VCaP (cell line): ENCODE data around the gene CATSPER1.

Source experiments
- H3K27ac ChIP-seq: fragments of 450-650 bp; 2 replicates; pipeline ENCODE4 v1.5.1; 2017
- CTCF ChIP-seq: fragments of 450-650 bp; conservative IDR thresholded peaks from 2 replicates; pipeline ENCODE4 v1.5.1; 2017; ENCODE audit warnings: mild to moderate bottlenecking, moderate library complexity

Gene CATSPER1

GRCh38 chr11:65988791-65989592 lies 37.3 kb downstream of the CATSPER1 start:
- TF ChIP-seq CTCF: peak; percentile 100
- H3K27ac ChIP-seq: peak overlapping the region; percentile 55

DNA sequence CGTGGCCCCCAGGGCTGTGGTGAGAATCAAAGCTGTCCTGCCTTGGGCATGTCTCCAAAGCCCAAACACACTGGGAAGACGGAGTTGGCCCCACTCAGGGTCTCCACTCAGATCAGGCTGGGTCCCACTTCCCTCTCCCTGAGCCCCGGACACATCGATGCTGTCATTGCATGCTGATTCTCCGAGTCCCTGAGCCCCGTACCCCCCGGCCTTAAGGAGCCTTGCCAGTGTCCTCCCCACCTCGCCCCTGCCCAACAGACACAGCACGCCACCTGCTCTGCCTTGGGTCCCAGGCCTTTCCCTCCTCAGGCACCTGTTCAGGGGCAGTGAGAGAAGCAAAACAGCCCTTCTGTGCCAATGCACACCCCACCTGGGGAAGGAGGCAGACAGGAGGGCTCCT lies 38.9 kb downstream of the CATSPER1 start:
- TF ChIP-seq CTCF: no peak
- H3K27ac ChIP-seq: no peak overlapping the region

DNA sequence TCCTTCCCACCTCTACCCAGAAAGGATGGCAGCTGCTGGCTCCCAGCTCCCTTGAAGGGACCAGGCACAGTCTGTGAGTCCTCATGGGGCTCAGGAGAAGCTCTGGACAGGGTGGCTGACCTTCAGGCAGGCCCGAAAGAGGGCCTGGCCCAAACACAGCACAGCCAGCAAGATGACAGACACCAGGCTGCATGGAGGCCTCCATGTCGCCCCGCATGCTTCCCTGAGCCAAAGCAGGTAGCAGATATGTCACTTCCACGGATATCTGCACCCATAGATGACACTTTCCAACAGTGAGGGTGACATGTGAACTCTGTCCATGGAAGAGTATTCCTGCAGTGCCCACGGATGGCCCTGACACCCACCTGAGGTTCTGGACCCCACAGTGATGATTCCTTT lies 42.7 kb downstream of the CATSPER1 start:
- TF ChIP-seq CTCF: no peak
- H3K27ac ChIP-seq: no peak overlapping the region

DNA sequence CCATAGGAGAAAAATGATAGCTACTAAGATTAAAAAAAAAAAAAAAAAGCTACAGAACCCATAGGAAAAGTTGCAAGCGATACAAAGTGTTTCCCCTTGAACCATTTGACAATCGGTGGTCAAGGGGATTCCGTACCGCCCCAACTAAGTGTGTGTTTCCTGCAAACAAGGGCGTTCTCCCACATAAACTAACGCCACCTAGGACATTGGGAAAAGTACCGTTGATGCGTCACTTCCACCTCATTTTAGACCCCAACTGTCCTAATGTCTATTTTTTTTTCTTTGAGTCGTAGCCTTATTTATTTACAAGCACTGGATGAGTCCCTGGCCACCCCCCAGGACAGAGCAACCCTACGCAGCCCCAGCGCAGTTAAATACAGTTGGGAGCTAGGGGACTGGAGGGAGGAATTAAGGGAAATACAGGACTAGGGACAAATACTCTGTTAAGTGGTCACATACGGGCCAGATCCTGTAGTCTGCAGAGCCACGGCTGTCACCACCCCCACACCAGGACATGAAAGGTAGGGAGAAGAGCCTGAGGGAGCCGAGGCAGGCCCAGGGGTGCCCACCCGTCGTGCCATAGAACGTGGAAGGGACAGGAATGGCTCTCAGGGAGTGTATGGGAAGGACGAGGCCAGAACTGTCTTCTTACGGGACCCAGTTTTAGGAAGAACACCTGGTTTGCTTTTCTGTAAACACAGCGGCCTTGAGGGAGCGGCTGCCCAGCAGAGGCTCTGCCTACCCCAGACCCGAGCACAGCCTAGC lies 43.3 kb downstream of the CATSPER1 start:
- no peak overlapping the region; the same call in 1 of the 2 replicates for H3K27ac ChIP-seq
- no peak for TF ChIP-seq CTCF

- no peak overlapping the region for H3K27ac ChIP-seq
- TF ChIP-seq CTCF: no peak
Measured at GRCh38 chr11:65981972-65982823, 44.1 kb downstream of the CATSPER1 start.

DNA sequence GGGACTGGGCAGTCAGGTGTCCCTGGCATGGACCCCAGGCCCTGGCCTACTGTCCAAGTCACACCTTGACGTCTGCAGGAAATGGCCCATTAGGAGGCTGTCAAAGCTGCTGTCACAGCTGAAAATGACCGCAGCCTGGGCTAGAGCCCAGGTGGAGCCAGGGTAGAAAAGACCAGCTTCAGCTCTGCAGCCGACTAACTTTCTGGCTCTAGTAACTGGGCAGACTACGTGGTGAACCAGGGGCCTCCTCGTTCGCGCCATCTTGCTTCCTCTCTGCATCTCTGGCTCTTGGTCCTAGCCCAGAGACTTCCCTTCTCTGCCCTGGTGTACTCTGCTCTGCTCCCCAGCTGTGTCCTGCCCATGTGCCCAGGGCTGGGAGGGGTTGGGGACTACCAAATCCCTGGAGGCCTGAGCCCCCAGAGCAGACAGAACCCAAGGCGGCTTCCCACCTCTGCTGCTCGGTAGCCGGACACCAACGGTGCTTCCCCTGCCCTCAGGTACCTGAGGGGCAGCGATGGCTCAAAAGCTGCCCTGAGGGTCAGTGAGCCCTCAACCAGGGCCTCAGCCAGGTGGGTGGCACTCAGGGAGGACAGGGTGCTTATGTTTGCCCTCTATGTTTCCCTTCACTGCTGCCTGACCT lies 45.1 kb downstream of the CATSPER1 start:
- no peak for TF ChIP-seq CTCF
- no peak overlapping the region for H3K27ac ChIP-seq
